ENCODE results near the gene PRPSAP2. TPM values are rescaled to one million over a fixed set of nuclear protein-coding genes. Genes with fewer than 3 reads are reported as not detected.

The PRPSAP2 gene
- polyA plus RNA-seq, 6 donors from 2014 or later: 40.1 to 53.3 (median 46.1) TPM

DNA sequence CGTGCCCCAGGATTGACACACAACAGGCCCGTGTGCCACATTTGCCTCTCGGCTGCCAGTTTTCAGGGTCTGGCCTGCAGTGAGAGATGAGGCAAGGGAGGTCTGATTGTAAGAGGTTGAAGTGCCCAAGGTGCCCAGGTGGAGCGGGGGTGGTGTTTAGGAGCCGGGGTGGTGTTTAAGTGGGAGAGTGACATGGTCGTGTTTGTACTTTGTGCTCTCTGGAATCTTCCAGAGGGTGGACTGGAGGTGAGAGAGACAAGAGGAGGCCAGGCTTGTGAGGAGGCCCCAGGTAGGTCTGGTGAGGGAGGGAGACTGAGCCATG, 104.5 kb downstream of the PRPSAP2 start:
- DNase-seq (no peak), ATAC-seq (ENCODE audit: low read depth in 2 of 2) (no peak)
- H3K36me3 Mint-ChIP-seq: no peaks in the 10 kb centered on the region
- peak overlapping the region in 1 of 8 donors; percentile 53 for H3K4me3 Mint-ChIP-seq
- H3K27ac Mint-ChIP-seq: peak overlapping the region in 2 of 6 donors; percentile 48 to 77
- no peaks in the 10 kb centered on the region for H3K9me3 Mint-ChIP-seq
- peaks cover 5 to 11% (median 6%) of the 10 kb centered on the region in 3 donors for H3K4me1 Mint-ChIP-seq
- H3K27me3 Mint-ChIP-seq: peaks cover 0 to 9% (median 0%) of the 10 kb centered on the region in 3 donors

DNA sequence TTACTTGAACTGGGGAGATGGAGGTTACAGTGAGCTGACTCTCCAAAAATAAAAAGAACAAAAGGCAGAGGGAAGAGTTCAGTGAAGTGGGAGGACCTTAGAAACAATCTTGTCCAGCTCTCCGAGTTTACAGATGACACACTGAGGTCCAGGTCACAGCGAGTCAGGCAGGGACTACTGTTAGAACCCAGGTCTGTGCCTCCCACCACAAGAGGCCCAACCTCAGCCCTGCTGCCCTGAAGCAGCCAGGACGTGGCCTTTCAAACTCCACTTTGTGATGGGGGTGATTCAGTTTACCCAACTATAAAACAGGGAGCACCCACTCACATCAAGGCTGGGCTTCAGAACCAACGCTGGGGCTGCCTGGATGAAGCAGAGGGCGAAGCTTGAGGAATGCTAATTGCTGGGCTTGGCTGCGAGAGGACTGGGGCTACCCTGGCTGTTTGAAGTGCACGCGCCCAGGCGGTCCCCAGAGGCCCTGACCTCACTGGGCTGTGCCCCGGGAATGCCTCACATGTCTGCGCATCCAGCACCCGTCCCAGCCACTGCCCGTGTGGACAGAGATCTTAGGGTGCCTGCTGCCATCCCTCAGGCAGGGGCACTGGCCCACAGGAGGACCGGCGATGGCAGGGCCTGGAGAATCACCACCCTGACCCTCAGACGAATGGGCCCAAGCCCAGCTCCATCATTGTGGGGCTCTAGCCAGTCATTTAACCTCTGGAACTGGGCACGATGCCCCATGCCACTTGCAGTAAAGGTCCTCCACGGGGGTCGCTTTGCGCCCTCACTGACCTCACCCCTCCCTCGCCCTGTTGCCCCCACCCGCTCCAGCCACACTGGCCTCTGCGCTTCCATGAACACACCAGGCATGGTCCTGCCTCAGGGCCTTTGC, 105.4 kb downstream of the PRPSAP2 start:
- peaks cover 5 to 11% (median 6%) of the 10 kb centered on the region in 3 donors for H3K4me1 Mint-ChIP-seq
- H3K4me3 Mint-ChIP-seq: no peak overlapping the region
- H3K27ac Mint-ChIP-seq: peak overlapping the region in 1 of 6 donors; percentile 33
- DNase-seq (no peak), ATAC-seq (ENCODE audit: low read depth in 2 of 2) (no peak)
- H3K27me3 Mint-ChIP-seq: peaks cover 0 to 9% (median 0%) of the 10 kb centered on the region in 3 donors
- no peaks in the 10 kb centered on the region for H3K36me3 Mint-ChIP-seq
- no peaks in the 10 kb centered on the region for H3K9me3 Mint-ChIP-seq

DNA sequence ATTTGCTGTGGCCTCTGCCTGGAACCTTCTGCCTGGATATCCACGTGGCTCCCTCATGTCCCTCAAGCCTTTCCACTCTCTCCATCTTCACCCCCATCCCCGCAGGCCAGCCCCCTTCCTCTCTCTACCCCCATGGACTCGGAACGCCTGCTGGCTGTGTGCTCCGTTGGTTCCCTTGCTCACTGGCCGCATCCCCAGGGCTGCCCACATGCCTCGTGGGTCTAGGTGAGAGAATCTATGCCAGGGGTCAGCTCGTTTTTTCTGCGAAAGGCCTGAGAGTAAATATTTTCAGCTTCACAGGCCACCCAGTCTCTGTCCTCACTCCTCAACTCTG, 106.1 kb downstream of the PRPSAP2 start:
- Mint-ChIP-seq H3K36me3 (no peaks in the 10 kb centered on the region), H3K9me3 (no peaks in the 10 kb centered on the region), H3K4me1 (peaks cover 5 to 11% (median 6%) of the 10 kb centered on the region in 3 donors), H3K27ac (no peak overlapping the region), H3K4me3 (no peak overlapping the region), H3K27me3 (peaks cover 0 to 4% (median 0%) of the 10 kb centered on the region in 3 donors)
- ATAC-seq (ENCODE audit: low read depth in 2 of 2) (no peak), DNase-seq (no peak)

DNA sequence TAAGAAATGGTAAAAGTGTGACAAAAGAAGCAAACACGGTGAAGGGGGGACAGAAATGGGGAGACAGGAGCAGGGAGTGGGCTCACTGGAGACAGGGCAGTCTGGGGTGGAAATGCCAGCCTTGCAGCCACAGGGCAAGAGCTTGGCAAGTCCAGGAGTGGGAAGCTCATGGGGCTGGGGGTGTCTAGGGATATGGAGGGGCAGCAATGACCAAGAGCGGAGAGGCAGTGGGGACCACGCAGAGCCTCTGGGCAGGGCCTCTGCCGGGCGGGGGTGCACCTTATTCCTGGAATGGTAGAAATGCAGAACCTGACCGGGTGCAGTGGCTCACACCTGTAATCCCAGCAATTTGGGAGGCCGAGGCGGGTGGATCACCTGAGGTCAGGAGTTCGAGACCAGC, 106.6 kb downstream of the PRPSAP2 start:
- Mint-ChIP-seq H3K27ac (peak overlapping the region in 2 of 6 donors; percentile 51 to 88), H3K9me3 (no peaks in the 10 kb centered on the region), H3K4me3 (no peak overlapping the region), H3K27me3 (peaks cover 0 to 4% (median 0%) of the 10 kb centered on the region in 3 donors), H3K36me3 (no peaks in the 10 kb centered on the region), H3K4me1 (peaks cover 5 to 11% (median 6%) of the 10 kb centered on the region in 3 donors)
- no peak for ATAC-seq (ENCODE audit: low read depth in 2 of 2)
- no peak for DNase-seq

DNA sequence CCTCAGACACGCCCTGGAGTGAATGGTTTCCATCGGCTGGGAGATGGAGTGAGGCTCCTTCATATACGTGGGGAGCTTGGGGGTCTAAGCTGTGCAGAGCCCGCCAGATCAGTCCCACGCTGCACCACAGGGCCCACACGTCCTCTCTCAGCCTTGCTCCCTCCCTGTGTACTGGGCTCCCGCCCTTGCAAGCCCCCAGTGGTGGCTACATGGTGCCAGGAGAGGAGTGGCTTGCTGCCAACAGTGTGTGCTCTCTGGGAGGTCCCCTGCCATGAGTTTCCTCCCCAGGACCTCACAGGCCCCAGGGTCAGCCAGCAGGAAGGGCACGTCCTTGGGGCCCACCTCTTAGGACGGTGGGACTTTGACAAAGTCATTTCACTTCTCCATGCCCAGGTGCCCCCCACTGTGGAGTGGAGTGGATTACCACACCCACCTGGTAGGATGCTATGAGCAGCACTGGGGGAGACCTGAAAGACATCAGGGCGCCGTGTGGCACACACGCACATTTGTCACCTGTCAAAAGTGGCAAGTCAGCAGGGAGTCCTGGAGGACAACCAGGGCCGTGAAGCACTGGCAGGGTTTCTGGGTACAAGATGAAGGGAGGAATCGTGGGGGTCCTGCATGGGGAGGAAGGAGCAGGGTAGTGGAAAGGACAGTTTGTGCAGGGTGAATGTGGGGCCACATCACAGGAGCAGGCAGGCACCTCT, 107.8 kb downstream of the PRPSAP2 start:
- H3K27me3 Mint-ChIP-seq: peaks cover 0 to 3% (median 0%) of the 10 kb centered on the region in 3 donors
- H3K27ac Mint-ChIP-seq: no peak overlapping the region
- no peak overlapping the region for H3K4me3 Mint-ChIP-seq
- no peak for DNase-seq
- H3K36me3 Mint-ChIP-seq: no peaks in the 10 kb centered on the region
- no peaks in the 10 kb centered on the region for H3K9me3 Mint-ChIP-seq
- H3K4me1 Mint-ChIP-seq: peaks cover 3 to 9% (median 4%) of the 10 kb centered on the region in 3 donors
- no peak for ATAC-seq (ENCODE audit: low read depth in 2 of 2)

DNA sequence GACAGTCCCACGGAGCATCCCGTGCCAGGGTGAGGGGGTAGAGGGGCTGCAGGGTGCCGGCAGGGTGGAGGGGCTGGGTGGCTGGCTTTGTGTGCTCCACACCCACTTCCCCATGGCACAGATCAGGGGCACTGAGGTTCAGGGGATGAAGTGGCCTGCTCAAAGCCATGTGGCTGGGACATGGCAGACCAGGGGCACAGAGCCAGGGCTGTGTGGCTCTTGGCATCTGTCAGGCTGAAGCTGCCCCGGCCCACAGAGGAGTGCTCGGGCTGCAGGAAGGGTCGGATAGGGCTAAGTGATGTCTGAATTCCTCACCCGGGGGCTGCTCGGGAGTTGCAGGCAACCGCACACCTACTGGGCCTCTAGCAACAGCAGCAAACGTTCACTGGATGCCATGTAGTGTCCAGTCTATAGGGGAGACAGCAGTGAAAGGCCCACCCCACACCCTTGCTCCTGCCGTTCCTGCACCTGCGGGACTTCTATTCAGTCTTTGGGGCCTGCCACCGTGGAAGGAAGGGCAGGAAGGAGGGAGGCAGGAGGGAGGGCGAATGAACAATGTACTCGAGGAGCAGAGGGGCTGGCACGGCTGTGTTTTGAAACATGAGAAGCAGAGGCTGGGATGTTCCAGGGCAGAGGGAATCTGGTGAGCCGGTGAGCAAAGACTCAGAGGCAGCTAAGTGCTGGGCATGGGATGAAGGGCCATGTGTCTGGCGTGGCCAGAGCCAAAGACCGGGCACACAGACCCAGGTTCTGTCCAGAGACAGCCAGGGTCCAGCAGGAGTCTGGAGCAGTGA, 109.1 kb downstream of the PRPSAP2 start:
- H3K27me3 Mint-ChIP-seq: no peaks in the 10 kb centered on the region
- DNase-seq: no peak
- H3K4me1 Mint-ChIP-seq: peaks cover 0 to 4% (median 0%) of the 10 kb centered on the region in 3 donors
- ATAC-seq (ENCODE audit: low read depth in 2 of 2): no peak
- no peak overlapping the region for H3K4me3 Mint-ChIP-seq
- H3K36me3 Mint-ChIP-seq: no peaks in the 10 kb centered on the region
- no peak overlapping the region for H3K27ac Mint-ChIP-seq
- no peaks in the 10 kb centered on the region for H3K9me3 Mint-ChIP-seq

DNA sequence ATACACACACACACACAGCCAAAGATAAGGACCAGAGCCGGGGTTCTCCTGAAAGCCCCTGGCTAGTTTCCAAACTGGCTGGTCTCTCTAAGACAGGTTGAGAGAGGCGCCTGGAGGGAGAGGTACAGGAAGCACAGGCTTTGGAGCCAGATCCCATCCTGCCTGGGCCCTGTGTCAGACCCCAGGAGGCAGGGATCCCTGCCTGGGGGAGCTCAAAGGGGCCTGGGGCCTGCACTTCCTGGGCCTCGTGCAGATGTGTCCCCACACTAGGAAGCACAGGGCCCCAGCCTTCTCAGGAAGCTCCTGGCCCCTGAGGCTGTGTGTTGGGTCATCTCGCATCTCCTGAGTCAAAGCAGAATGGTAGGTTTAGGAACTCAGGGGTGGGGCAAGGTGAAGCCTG, 110.0 kb downstream of the PRPSAP2 start:
- Mint-ChIP-seq H3K27ac (peak overlapping the region in 1 of 6 donors; percentile 66), H3K27me3 (no peaks in the 10 kb centered on the region), H3K36me3 (no peaks in the 10 kb centered on the region), H3K4me1 (no peaks in the 10 kb centered on the region), H3K4me3 (no peak overlapping the region), H3K9me3 (no peaks in the 10 kb centered on the region)
- DNase-seq: no peak
- ATAC-seq (ENCODE audit: low read depth in 2 of 2): no peak

DNA sequence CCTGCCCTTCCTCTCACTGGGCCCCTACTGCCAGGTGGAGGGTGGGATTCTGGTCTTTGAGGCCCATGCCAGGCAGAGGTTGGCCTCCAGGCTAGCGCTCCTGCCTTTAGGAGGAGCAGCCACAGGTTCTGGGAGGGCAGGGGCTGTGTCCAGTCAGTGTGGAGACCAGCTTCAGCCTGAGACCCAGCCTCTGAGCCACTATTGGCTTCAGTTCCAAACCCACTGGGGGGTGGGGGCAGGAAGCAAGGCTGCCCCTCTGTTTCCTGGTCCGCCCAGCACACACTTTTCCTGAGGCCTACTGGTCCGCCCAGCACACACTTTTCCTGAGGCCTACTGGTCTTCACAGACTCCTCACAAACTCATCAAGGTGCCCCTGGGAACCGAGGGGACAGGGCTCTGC, 110.4 kb downstream of the PRPSAP2 start:
- ATAC-seq (ENCODE audit: low read depth in 2 of 2): no peak
- no peaks in the 10 kb centered on the region for H3K27me3 Mint-ChIP-seq
- no peaks in the 10 kb centered on the region for H3K9me3 Mint-ChIP-seq
- H3K4me1 Mint-ChIP-seq: no peaks in the 10 kb centered on the region
- H3K36me3 Mint-ChIP-seq: no peaks in the 10 kb centered on the region
- no peak overlapping the region for H3K4me3 Mint-ChIP-seq
- peak overlapping the region in 1 of 6 donors; percentile 21 for H3K27ac Mint-ChIP-seq
- no peak for DNase-seq

DNA sequence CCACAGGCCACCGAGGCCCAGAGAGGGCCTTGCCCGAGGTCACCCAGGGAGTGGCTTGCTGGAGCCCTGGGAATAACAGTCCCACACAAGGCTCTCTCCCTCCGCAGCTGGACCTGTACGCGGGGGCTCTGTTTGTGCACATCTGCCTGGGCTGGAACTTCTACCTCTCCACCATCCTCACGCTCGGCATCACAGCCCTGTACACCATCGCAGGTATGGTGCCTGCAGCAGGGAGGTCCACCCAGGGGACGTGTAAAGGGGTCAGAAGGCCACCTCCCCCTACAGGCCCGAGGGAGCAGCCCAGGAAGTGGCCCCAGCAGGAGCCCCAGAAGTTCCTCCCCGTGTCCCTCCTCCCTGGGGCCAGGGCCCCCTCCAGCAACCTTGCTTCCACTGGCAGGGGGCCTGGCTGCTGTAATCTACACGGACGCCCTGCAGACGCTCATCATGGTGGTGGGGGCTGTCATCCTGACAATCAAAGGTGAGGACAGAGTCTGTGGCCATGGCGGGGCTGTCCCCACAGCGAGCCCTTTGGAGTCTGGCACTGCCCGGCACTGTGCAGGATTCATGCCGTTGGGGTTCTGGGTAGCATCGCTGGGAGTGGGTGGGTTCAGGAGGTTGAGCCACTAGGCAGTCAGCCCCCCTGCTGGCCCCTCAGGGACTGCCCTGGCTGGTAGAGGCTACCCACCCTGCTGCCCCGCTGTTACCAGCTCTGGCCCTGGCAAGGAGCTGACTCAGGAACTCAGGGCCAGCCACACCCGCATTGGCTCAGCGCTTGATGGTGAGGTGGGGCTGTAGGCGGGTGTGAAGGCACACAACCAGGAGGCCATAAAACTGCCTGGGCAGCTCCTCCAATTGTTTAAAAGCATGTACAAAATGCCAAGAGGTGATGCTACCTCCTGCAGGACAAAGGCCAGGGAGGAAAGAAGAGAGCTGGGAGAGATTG, 111.3 kb downstream of the PRPSAP2 start:
- ATAC-seq (ENCODE audit: low read depth in 2 of 2): no peak
- no peaks in the 10 kb centered on the region for H3K36me3 Mint-ChIP-seq
- H3K4me3 Mint-ChIP-seq: peak overlapping the region in 1 of 8 donors; percentile 30
- peak overlapping the region in 1 of 6 donors; percentile 83 for H3K27ac Mint-ChIP-seq
- H3K27me3 Mint-ChIP-seq: no peaks in the 10 kb centered on the region
- DNase-seq: no peak
- H3K9me3 Mint-ChIP-seq: no peaks in the 10 kb centered on the region
- H3K4me1 Mint-ChIP-seq: no peaks in the 10 kb centered on the region

DNA sequence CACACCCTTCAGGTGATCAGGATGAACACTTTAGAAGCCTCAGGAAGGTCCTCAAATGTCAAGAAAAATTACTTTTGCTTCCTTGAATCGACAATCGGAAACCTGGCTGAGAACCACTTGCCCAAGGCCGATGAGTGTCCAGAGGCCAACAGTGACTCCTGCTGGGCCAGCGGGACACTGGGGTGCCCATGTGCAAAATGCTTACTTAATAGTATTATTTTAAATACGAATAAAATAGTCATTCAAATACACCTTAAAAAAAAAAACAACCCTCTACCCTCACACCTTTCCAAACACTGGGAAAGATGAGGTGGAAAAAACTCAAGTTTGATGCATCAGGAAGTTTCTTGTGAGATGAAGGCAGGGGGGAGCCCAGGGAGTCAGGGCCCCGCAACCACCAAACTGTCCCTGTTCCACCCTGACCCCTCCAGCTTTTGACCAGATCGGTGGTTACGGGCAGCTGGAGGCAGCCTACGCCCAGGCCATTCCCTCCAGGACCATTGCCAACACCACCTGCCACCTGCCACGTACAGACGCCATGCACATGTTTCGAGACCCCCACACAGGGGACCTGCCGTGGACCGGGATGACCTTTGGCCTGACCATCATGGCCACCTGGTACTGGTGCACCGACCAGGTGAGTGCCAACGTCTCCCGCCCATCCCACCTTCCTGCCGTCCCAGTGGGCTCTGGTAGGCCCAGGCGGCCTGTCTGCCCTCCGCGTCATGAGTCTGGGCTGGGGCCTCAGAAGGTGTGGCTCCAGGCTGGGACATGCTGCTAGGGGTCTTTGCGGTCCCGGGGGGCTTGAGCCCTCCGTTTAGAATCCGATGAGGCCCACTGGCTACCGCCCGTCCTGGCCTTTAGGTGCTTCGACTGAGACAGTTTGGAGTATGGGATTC, 112.9 kb downstream of the PRPSAP2 start:
- H3K27ac Mint-ChIP-seq: no peak overlapping the region
- no peaks in the 10 kb centered on the region for H3K9me3 Mint-ChIP-seq
- H3K4me3 Mint-ChIP-seq: no peak overlapping the region
- DNase-seq (no peak), ATAC-seq (ENCODE audit: low read depth in 2 of 2) (no peak)
- no peaks in the 10 kb centered on the region for H3K4me1 Mint-ChIP-seq
- H3K27me3 Mint-ChIP-seq: no peaks in the 10 kb centered on the region
- H3K36me3 Mint-ChIP-seq: no peaks in the 10 kb centered on the region

DNA sequence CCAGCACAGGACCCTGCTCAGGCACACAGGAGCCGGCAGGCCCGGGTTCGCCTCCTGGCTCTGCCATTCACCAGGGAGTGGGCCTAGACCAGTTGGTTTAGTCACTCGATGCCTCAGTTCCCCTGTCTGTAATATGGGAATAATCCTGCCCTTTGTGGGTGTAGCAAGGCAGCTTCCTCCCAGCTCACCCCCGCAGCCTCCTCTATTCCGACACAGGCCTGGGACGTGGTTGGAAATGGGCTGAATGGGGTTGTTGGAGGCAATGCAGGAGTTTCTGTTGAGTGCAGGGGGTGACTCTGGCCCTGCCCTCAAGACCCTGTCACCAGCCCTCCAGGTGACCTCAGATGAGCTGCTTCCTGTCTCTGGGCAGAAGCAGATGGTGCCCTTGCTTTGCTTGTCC, 113.9 kb downstream of the PRPSAP2 start:
- ATAC-seq (ENCODE audit: low read depth in 2 of 2) (no peak), DNase-seq (no peak)
- no peaks in the 10 kb centered on the region for H3K36me3 Mint-ChIP-seq
- H3K4me3 Mint-ChIP-seq: no peak overlapping the region
- H3K27ac Mint-ChIP-seq: no peak overlapping the region
- no peaks in the 10 kb centered on the region for H3K27me3 Mint-ChIP-seq
- H3K4me1 Mint-ChIP-seq: no peaks in the 10 kb centered on the region
- H3K9me3 Mint-ChIP-seq: no peaks in the 10 kb centered on the region

Measured in naive B cell (primary cell).